Measurements from ENCODE around the gene FGF14. TPM values are rescaled to one million over a fixed set of nuclear protein-coding genes. Genes with fewer than 3 reads are reported as not detected.
A peak's percentile ranks its signal among the peaks of the same experiment; 100 is the strongest.

The FGF14 gene
- 1.0 TPM in 1 of 2 replicates, not detected in the other for total RNA-seq (2014; rRNA removed; shearing (Covaris generic))

GRCh38 chr13:102401766-102402165, at the start of gene FGF14:
Gene FGF14 (minus strand): TSS chr13:102402048.
- DNase-seq (ENCODE audit: low spot score) = no peak

- no peak for DNase-seq (ENCODE audit: low spot score)
Measured at GRCh38 chr13:102443249-102443648, 41.4 kb upstream of the FGF14 start.

GRCh38 chr13:102441085-102441484, 39.2 kb upstream of the FGF14 start:
- no peak for DNase-seq (ENCODE audit: low spot score)

- DNase-seq (ENCODE audit: low spot score) = no peak
Measured at GRCh38 chr13:102440259-102440936, 38.5 kb upstream of the FGF14 start.

- DNase-seq (ENCODE audit: low spot score) = no peak
Measured at GRCh38 chr13:102422690-102423089, 20.8 kb upstream of the FGF14 start.

- no peak for DNase-seq (ENCODE audit: low spot score)
Measured at GRCh38 chr13:102405499-102406100, 3.8 kb upstream of the FGF14 start.

GRCh38 chr13:102402290-102402689, 442 bp upstream of the FGF14 start:
- DNase-seq (ENCODE audit: low spot score) = no peak

GRCh38 chr13:102401265-102401664, 583 bp downstream of the FGF14 start:
- no peak for DNase-seq (ENCODE audit: low spot score)

- DNase-seq (ENCODE audit: low spot score) = no peak
Measured at GRCh38 chr13:102400675-102401145, 1.1 kb downstream of the FGF14 start.

GRCh38 chr13:102399791-102400674, 1.8 kb downstream of the FGF14 start:
- no peak for DNase-seq (ENCODE audit: low spot score)

GRCh38 chr13:102395939-102396338, 5.9 kb downstream of the FGF14 start:
- no peak for DNase-seq (ENCODE audit: low spot score)

GRCh38 chr13:102395174-102395573, 6.7 kb downstream of the FGF14 start:
- no peak for DNase-seq (ENCODE audit: low spot score)

- peak; percentile 80 for DNase-seq (ENCODE audit: low spot score)
Measured at GRCh38 chr13:102394158-102395053, 7.4 kb downstream of the FGF14 start.

GRCh38 chr13:102392481-102393209, 9.2 kb downstream of the FGF14 start:
- no peak for DNase-seq (ENCODE audit: low spot score)

- DNase-seq (ENCODE audit: low spot score) = no peak
Measured at GRCh38 chr13:102386461-102386860, 15.4 kb downstream of the FGF14 start.

GRCh38 chr13:102380012-102380411, 21.8 kb downstream of the FGF14 start:
- no peak for DNase-seq (ENCODE audit: low spot score)

- no peak for DNase-seq (ENCODE audit: low spot score)
Measured at GRCh38 chr13:102376318-102376717, 25.5 kb downstream of the FGF14 start.

GRCh38 chr13:102374726-102375125, 27.1 kb downstream of the FGF14 start:
- no peak for DNase-seq (ENCODE audit: low spot score)

GRCh38 chr13:102374233-102374632, 27.6 kb downstream of the FGF14 start:
- no peak for DNase-seq (ENCODE audit: low spot score)

GRCh38 chr13:102373221-102373620, 28.6 kb downstream of the FGF14 start:
- no peak for DNase-seq (ENCODE audit: low spot score)

- peak; percentile 9 for DNase-seq (ENCODE audit: low spot score)
Measured at GRCh38 chr13:102369302-102369701, 32.5 kb downstream of the FGF14 start.
